HG03064 (cell line): ENCODE data around the gene DOCK10.

Experiments used
- ATAC-seq: cut with Tn5 transposase; IDR thresholded peaks from one replicate; pipeline ENCODE4 v1.9.1; 2021; ENCODE audit warnings: low read depth; ENCODE audit not compliant: unreplicated experiment

The DOCK10 gene

DNA sequence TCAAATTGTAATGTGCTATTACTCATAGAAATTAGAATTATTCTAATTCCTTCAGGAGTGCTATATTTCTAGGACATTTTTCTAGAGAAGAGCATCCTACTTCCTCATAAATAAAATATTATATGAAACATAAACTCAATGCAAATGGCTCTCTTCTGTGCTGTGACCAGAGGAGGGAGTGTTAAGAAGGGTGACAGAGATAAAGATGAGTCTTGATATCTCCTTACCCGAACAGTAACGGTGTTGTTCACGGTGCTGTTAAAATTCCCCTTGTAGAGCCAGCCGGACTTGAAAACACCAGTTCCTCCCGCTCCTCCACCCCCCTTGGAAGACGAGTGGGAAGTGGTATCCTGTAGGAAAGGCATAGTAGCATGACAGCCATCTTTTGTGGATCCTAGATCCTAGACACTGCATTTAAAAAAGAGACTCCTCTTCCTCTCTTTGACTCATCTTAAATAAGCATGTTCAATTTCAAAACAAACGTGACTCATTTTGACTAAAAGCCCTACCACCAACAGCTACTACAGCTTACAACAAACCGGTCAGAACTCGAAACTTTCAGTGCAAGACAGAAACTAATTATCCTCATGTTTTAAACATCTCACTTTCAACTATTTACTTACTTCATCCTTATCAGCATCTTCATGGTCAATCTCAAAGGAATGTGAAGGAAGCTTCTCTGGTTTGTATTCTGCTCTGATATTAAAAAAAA lies 156.3 kb downstream of the DOCK10 start:
- peak; percentile 64 for ATAC-seq

DNA sequence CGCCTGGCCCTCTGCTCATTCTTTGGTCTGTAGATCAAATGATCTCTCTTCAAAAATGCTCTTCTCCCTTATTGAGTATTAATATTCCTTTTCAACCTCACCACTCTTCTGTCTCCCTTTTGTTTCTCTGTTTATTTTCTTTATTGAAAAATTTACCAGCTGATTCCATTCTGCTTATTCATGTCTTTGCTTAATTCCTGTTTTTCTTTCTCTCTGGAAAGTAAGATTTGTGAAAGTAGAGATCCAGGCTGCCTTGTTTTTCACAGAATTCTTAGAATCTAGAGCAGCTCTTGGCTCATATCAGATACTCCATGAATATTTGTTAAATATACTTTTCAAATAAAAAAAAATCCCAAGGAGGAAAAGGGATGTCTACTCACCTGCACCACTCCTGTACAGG lies 157.0 kb downstream of the DOCK10 start:
- no peak for ATAC-seq

DNA sequence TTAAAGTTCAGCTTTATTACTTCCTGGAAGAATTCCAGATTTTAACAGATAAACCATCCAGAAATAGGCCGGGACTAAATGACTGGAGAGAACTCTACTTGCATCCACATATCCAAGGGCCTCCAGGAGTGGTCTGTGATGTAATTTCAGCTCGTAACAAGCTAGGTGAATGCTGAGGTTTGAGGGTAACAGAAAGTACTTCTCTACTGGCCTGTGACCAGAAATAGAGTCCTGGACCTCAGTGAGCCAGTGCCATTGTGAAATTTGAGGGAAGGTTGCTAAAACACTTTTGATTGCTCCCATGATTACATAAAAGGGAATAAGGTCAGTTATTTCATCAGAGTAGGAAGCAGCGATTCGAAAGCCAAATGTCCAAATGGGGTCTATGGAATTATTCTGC lies 158.1 kb downstream of the DOCK10 start:
- no peak for ATAC-seq

DNA sequence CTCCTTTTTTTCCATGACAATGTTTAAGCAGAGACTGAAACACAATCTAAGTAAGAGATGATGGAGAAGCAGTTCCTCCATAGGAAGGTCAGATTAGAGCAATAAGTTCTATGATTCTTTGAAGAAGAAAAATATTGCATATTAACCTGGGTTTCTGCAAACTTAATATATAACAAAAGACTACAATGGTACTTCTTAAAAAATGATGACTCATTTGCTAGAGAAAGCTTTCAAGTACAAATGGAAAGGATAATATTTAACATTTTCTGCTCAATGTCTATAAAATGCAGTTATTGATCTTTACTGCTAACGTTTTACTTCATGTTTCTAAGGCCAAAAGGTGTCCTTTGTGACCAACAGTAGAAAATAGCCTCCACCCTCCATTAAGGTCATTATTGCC lies 158.6 kb downstream of the DOCK10 start:
- no peak for ATAC-seq

DNA sequence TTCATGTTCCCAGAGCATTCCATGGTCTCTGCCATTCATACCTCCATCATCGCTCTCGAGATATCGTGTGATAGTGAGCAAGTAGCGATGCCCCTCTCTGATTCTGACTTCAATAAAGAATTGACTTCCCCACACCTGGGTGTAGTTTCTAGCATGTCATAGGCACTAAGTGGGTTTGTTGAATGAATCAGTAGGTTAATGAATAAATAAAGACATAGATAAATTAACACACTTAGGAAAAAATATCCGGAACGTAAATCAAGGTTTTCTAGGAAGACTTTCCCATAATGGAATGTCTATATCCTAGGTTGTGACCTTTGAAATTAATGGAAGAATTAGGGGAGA lies 159.1 kb downstream of the DOCK10 start:
- no peak for ATAC-seq

DNA sequence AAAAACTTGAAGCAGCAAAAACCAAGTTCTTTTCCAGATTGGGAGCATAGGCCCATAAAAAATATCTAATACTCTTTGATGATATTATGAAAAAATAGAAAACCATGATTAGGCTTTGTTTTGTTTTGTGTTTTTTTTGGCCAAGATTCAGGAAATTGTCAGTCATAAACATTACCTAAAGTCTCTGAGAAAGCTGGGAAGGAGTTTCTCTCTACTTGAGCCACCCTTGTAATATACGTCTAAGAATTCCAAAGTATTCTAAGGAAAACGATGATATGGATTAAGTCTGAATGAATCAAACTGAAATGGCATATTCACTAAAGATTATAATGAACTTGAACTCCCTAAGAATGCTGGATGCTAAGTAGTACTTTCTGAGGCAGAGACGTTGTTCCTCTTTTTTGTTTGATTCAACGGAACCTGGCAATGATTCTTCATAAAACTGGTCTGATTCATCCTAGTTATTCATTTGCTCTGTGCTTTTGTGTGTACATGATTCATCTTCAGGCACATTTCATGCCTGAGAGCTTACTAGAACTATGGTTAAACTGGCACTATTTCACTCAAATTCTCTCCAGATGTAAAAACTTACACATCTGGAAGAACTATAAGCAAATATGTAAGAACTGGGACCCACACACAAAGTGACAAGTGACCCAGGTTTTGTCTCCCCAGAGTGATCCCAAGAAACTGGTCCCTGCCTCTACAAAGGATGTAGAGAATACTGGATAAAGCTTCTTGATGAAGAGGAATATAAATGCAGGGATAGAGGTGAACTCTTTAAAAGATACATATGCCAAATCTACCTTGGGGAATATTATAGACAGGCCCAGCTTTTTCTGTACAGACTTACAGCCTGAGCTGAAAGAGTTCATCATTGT lies 159.7 kb downstream of the DOCK10 start:
- ATAC-seq = no peak

DNA sequence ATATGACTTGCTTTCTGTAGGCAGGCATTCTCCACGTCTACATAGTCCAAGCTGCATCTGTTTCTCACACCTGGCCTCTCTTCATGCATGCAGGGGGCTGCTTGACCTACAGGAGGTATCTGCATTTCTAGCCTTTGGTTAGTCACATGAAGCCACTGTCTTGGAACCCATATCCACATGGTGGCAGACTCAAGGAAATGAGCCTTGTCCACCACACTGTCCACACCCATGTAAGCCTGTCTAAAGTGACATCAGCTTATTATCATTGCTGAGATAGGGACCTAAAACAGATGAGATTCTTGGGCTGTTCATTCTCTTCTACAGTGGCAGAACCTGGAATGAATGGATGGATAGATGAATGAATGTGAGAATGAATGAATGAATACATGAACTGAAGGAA lies 160.4 kb downstream of the DOCK10 start:
- no peak for ATAC-seq

DNA sequence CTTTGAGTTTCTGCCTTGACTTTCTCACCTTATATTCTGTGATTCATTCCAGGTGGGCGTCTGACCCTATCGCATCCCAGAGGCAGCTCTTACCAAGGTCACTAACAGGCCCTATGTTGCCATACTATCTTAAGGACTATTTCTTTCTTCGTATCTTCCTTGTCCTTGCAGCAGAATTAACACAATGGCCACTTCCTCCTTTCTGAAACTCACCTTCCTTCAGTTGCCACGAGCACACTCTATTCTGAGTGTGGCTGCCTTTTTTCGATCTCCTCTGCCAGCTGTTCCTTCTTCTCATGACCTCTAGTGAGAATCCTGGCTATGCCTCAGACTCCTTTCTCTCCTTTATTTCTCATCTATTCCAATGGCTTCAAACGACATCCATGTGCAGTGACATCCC lies 165.7 kb downstream of the DOCK10 start:
- no peak for ATAC-seq

DNA sequence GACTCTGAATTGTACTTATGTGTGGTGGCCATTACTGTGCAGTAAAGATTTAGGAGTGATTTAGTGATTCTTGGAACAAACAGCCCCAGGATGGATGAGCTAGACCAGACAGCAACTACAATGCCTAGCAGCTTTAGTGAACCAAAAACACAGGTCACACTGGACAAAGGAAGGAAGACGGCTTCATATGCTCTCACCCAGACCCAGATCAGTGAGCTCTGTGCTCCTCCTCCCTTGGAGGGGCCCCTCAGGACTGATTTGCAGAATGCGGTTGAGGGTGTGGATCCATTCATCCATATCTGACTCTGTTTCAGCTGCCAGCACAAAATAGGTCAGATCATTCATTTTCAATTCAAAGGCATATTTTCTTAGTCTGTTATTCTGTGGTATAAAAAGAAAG lies 166.4 kb downstream of the DOCK10 start:
- ATAC-seq = peak; percentile 69

DNA sequence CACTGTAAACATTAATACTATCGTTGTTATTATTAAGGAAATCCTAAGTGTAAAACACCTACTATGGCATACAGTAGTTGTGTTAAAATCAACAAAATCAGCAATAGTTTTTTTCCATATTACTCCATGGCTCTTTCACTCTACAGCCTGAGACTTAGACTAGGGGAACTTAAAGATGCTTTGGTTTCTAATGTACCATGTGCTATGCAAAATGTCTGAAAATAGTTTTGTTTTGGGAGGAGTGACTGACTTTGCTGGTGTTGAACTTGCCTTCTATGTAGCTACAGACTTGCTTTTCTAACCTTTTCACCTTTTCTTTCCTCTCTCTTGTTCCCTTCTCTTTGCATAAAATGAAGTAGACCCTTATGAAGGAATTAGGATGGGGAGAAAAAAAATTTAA lies 167.1 kb downstream of the DOCK10 start:
- ATAC-seq = no peak

DNA sequence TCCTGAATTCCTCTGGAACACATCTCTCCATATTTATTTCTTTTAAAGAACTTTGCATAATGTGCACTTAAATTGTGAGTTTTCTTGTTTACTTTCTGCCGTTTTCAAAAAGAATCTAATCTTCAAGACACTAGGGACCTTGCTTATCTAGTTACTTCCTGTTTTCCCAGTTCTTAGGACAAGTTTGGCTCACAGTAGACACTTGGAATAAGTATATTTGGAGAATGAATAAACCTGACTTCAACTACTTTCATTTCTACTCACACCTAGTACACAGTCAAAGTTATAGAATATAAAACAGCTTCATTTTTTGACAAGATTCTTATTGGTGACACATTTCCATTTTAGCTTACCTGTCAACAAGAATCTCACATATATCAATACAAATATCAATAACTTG lies 170.5 kb downstream of the DOCK10 start:
- ATAC-seq = no peak

DNA sequence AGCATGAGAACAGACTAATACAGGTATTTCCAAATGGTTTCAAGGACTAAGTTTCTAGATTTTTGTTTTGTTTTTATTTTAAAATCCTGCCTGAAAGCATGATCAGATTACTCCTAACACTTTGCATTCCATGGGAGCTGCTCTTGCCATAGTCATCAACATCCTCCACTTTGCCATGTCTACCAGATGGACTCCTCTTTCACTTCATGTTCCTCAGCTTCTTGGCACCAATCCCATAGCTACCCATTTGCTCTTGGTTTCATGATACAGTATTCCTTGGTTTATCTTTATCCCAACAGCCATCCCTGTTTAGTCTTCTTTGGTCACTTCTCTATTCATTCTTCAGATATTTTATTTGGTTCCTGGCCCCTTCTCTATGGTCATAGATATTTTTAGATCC lies 171.9 kb downstream of the DOCK10 start:
- ATAC-seq = no peak

DNA sequence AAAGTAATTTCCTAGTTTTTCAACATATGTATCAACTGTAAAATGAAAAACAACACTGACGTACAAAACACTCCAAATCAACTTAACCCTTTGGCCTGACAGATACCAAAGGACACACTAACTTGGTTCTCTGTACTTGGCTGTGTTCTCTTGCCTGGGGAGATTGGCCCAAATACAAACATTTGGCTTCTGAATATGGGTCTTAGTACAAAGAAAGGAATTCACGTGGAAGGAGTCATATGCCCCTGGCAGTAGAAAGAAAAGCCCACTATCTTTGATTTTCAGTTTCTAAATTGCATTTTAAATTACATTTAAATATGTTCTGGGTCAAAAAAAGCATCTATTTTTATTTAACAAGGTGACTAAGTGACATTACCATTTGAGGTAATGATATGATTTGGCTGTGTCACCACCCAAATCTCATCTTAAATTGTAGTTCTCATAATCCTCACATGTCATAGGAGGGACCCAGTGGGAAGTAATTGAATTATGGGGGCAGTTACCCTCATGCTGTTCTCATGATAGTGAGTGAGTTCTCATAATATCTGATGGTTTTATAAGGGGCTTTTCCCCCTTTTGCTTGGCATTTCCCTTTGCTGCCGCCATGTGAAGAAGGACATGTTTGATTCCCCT lies 172.6 kb downstream of the DOCK10 start:
- no peak for ATAC-seq

DNA sequence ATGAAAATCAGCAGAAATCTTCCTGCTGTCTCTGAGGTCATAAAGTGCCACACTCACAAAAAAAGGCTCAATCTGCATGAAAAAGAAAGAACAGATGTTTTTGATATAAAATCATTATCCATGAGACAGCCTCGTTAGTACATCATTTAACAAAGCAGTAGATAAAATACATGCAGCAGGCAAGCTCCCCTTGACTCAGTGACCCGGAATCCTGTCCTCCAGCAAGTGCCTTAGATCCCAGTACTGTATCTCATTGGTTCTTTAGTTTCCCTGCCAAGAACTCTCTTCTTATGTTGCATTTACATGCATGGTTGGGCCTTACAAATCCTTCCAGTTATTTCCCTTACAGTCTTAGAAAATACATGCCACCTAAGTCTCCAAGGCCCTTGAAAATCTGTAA lies 177.3 kb downstream of the DOCK10 start:
- ATAC-seq = no peak

DNA sequence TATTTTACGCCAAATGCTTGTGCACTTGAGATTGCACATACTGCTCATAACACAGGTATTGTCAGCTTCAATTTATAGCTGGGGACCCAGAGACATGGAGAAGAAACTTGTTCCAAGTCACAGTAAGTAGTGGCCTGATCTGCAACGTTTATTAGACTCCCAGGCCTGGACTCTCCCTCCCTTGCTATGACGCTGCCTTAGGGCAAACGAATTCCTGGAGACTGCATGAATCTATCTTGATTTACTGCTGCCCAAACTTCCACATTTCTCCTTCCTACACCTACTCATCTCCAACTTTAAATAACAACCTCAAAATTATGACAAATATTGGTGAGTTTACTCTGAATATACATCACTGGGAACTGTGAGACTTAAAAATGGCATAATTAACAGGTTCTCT lies 181.0 kb downstream of the DOCK10 start:
- no peak for ATAC-seq

DNA sequence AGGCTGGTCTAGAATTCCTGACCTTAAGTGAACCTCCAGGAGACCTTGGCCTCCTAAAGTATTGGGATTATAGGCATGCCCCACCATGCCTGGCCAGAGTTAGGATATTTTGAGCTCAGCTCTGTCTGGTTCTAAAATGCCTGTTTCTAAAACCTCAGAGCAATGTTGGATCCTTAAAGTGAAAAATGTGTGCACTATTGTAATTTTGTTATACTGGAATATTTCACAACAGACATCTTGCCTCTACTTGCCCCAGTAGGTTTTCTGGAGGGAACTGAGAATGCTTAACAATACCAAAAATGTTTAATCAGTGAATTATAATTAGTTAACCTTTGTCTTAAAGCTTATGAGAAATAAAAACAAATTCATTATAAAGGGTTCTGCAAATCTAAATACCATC lies 181.5 kb downstream of the DOCK10 start:
- no peak for ATAC-seq

DNA sequence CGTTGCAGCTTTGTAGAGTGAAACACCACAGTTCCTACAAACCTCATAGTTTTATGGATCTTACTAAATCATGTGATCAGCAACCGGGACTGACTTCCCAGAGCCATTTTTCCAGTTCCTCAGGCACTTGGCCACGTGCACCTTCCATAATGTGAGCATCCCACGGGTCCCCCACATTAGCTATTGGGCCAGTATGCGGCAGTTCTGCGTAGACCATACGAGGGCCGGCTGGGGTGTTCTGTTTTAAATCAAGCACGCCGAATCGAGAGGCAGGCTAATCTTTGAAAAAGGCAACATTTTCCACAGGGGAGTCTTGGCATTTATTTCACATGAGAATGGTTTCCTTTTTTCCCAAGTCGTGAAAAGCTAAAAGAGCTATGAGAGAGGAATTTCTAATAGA lies 190.5 kb downstream of the DOCK10 start:
- ATAC-seq = no peak

DNA sequence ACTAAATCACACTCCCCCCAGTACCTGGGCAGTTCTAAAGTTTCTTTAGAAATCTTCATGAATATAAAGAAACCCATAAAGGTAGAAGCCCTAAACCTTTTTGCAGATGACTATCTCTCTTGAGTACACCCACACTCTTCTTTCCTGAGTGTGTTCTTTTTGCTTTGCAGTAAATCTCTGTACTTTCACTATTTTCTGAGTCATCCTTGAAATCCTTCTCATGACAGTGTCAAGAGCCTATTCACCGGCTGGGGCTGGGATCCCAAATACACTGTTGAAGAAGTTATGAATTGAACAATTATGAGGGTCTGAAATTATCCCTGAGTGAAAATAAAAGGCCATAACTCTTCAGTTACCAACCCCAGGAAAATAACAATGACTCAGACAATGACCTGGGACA lies 192.2 kb downstream of the DOCK10 start:
- ATAC-seq = no peak

DNA sequence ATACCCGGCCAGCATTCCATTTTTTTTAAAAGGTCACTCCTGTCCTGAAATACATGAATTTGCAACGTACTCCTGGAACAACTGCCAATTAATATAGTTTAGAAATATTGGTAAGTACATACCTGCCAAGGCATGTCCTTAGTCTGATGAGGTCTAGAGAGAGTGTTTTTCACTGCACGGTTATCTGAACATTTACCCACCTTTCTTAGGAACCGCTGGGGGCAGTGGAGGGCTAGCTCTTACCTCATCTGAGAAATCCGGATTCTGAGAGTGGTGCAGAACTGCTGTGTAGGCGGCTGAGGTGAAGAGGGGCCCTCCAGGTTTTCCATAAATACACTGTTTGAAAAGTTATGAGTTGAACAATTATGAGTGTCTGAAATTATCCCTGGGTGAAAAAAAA lies 193.0 kb downstream of the DOCK10 start:
- ATAC-seq = no peak

DNA sequence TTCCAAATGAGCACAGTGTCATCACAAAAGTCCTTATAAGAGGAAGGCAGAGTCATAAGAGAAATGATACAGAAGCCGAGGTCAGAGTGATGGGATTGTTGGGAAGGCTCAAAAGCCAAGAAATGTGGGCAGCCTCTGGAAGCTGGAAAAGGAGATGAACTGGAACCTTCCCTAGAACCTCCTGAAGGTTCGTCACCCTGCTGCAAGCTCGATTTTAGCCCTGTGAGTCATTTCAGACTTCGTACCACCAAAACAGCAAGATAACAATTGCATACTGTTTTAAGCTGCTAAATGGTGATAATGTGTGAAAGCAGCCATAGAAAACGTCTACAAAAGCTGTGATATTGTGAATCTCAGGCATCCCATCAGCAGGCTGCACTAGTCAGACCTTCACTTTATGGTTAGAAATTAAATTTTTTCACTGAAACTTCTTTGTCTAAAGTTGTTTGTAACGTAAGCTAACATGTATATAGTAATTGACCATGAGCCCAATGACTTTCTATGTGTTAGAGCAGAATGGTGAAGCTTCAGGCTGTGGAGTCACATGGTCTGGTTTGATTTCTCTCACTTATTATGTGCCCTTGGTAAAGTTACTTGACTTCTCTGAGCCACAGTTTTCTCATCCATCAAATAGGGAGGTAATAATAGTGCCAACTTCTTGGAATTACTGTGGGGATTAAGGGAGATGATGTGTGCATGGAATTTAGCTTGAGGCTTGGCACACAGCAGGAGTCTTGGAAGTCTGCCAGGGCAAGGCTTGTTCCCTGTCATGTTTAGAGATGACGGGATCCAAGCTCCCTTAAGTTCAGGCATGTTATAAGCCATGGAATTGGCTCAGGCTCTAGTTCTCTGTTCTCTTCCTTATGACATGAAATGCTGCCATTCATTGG lies 194.1 kb downstream of the DOCK10 start:
- ATAC-seq = no peak

DNA sequence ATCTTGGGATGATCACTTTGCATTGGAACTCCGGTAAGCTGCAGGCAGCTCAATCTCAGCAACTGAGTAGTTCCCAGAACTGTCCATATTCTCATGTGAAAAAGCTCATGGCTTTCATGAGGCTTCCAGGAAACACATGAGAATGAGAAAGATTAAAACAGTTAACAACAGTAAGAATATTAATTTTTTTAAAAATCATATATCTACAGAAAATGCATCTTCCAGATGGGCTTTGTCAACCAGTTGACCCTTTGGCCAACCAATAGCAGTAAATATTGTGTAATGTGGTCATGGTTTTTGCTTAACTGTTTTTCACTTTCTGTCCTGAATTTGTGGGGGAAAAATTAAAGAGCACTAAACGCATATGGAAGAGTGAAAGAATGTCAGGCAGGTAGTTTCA lies 194.9 kb downstream of the DOCK10 start:
- ATAC-seq = no peak
